ENCODE results near the gene APOL6.

GRCh38 chr22:35630387-35630793 lies 17.9 kb upstream of the APOL6 start:
- TF ChIP-seq CTCF (IDR thresholded peaks at IDR 0.05) (no peak), EZH2 (IDR thresholded peaks at IDR 0.05) (no peak), EZH2phosphoT487 (IDR thresholded peaks at IDR 0.05) (no peak)
